HCT116 (cell line): ENCODE measurements around the gene ZNF33A. TPM values are rescaled to one million over a fixed set of nuclear protein-coding genes. Genes with fewer than 3 reads are reported as not detected.

Experiments
- ATAC-seq: fragments of 200-7000 bp; cut with Tn5 transposase; 2 replicates; pipeline ENCODE4 v1.9.1; 2020; ENCODE audit warnings: mild to moderate bottlenecking, moderate library complexity
- BruUV-seq: library from RNA; stranded (reverse); fragments of 400-500 nt; replicated peaks from 2 replicates; lab custom pipeline; 2021; lab: Mats Ljungman, UMichigan
- CTCF ChIA-PET: fragments of 300-600 bp; sonication (Branson Sonifier 250); formaldehyde crosslinking; loops from one replicate; lab custom pipeline; 2021; ENCODE audit warnings: antibody characterized with exemption; lab: Charles Lee
- POLR2A ChIA-PET: fragments of 300-600, 350-600 bp; sonication (Branson Sonifier 250); formaldehyde crosslinking; loops from one replicate; lab custom pipeline; 2021; ENCODE audit warnings: antibody characterized with exemption; lab: Charles Lee
- RAD21 ChIA-PET, 2 experiments: fragments of 300-600 bp; sonication (Branson Sonifier 250); formaldehyde crosslinking; loops; one replicate each; lab custom pipeline; 2023; ENCODE audit warnings: low total read pairs in 2 of 2; ENCODE audit not compliant: uncharacterized antibody in 2 of 2, unreplicated experiment in 2 of 2, low non-redundant PET in 1 of 2; lab: Charles Lee
- DNase-seq: peaks from one replicate; pipeline ENCODE4 v3.0.0-alpha.2; 2010; ENCODE audit warnings: low read depth, low spot score
- H2AFZ ChIP-seq: fragments of 200-600 bp; shearing (Covaris generic), sonication (generic); 2 replicates; pipeline ENCODE4 v1.6.1; 2017; ENCODE audit warnings: low read depth, mixed run types, mixed read lengths, antibody characterized with exemption, low read length; ENCODE audit not compliant: poor library complexity, severe bottlenecking
- H3K27ac ChIP-seq: 2 replicates; pipeline ENCODE4 v1.5.1; 2012; ENCODE audit warnings: low read depth, low read length
- H3K27me3 ChIP-seq: fragments of 200-600 bp; sonication (generic); 2 replicates; pipeline ENCODE4 v1.6.1; 2016; ENCODE audit warnings: mixed run types, low read length, mixed read lengths; ENCODE audit not compliant: insufficient read depth
- H3K36me3 ChIP-seq, 2 experiments: fragments of 200-500 bp in 1 of 2; fragments of 200-600 bp in 1 of 2; sonication (Bioruptor generic) in 1 of 2; sonication (generic) in 1 of 2; 2 replicates each; pipeline versions ENCODE4 v1.5.1 to v1.6.1; 2014 to 2016; ENCODE audit warnings: low read length in 2 of 2, inconsistent platforms in 1 of 2, mixed read lengths in 1 of 2, mixed run types in 1 of 2; ENCODE audit not compliant: insufficient read depth in 2 of 2, control insufficient read depth in 1 of 2
- H3K4me1 ChIP-seq, 2 experiments: fragments of 200-600 bp in 1 of 2; sonication (generic) in 1 of 2; 2 replicates each; pipeline versions ENCODE4 v1.5.1 to v1.6.1; 2012 to 2017; ENCODE audit warnings: low read length in 2 of 2, inconsistent platforms in 1 of 2, mild to moderate bottlenecking in 1 of 2, mixed read lengths in 1 of 2, mixed run types in 1 of 2, moderate library complexity in 1 of 2; ENCODE audit not compliant: insufficient read depth in 2 of 2, control insufficient read depth in 1 of 2
- H3K4me2 ChIP-seq: fragments of 200-600 bp; sonication (generic); 2 replicates; pipeline ENCODE4 v1.6.1; 2017; ENCODE audit warnings: mixed run types, low read length, mixed read lengths
- H3K4me3 ChIP-seq, 2 experiments: fragments of 200-600 bp in 1 of 2; sonication (generic) in 1 of 2; replicated peaks in 1 of 2; 2 replicates each; pipeline ENCODE4 v1.5.1; 2011 to 2016; ENCODE audit warnings: low read length in 2 of 2, control low read depth in 1 of 2, low read depth in 1 of 2, mild to moderate bottlenecking in 1 of 2, mixed read lengths in 1 of 2, mixed run types in 1 of 2
- H3K79me2 ChIP-seq: fragments of 200-600 bp; sonication (generic); 2 replicates; pipeline ENCODE4 v1.6.1; 2017; ENCODE audit warnings: mild to moderate bottlenecking, mixed run types, low read length, moderate library complexity, mixed read lengths; ENCODE audit not compliant: insufficient read depth
- H3K9ac ChIP-seq: fragments of 200-600 bp; sonication (generic); 2 replicates; pipeline ENCODE4 v1.6.1; 2016; ENCODE audit warnings: low read length, mixed read lengths
- H3K9me2 ChIP-seq: fragments of 200-600 bp; sonication (generic), shearing (Covaris generic); 2 replicates; pipeline ENCODE4 v1.6.1; 2017; ENCODE audit warnings: mixed run types, mild to moderate bottlenecking, moderate library complexity; ENCODE audit not compliant: insufficient read depth
- H3K9me3 ChIP-seq, 2 experiments: fragments of 200-500 bp in 1 of 2; fragments of 200-600 bp in 1 of 2; sonication (Bioruptor generic) in 1 of 2; sonication (generic) in 1 of 2; 2 replicates each; pipeline ENCODE4 v1.6.1; 2014 to 2017; ENCODE audit warnings: low read length in 2 of 2, mixed read lengths in 2 of 2, inconsistent platforms in 1 of 2, low read depth in 1 of 2, mild to moderate bottlenecking in 1 of 2, mixed run types in 1 of 2, moderate library complexity in 1 of 2; ENCODE audit not compliant: control insufficient read depth in 1 of 2, insufficient read depth in 1 of 2
- H4K20me1 ChIP-seq: fragments of 200-600 bp; sonication (generic), shearing (Covaris generic); 2 replicates; pipeline ENCODE4 v1.6.1; 2017; ENCODE audit warnings: mixed run types, mild to moderate bottlenecking, moderate library complexity; ENCODE audit not compliant: insufficient read depth
- ELF1 ChIP-seq: IDR thresholded peaks from 2 replicates; pipeline ENCODE4 v1.6.1; 2012; ENCODE audit warnings: low read depth, borderline replicate concordance
- EZH2 ChIP-seq: fragments of 200-600 bp; sonication (generic); IDR thresholded peaks from 2 replicates; pipeline ENCODE4 v1.6.1; 2017; ENCODE audit warnings: antibody characterized with exemption, mixed run types
- EZH2phosphoT487 ChIP-seq: fragments of 200-600 bp; IDR thresholded peaks from 2 replicates; pipeline ENCODE4 v1.6.1; 2018; ENCODE audit warnings: antibody characterized with exemption, borderline replicate concordance
- FOSL1 ChIP-seq: IDR thresholded peaks from 2 replicates; pipeline ENCODE4 v1.6.1; 2012; ENCODE audit warnings: low read depth
- POLR2A ChIP-seq: IDR thresholded peaks from 2 replicates; pipeline ENCODE4 v1.7.0; 2011; ENCODE audit warnings: borderline replicate concordance; ENCODE audit not compliant: insufficient read depth, insufficient read length; ENCODE audit errors: extremely low read depth
- POLR2AphosphoS5 ChIP-seq: IDR thresholded peaks from 2 replicates; pipeline ENCODE4 v1.6.1; 2011; ENCODE audit warnings: mild to moderate bottlenecking, low read depth, low read length, moderate library complexity
- SIN3A ChIP-seq: IDR thresholded peaks from 2 replicates; pipeline ENCODE4 v1.6.1; 2012; ENCODE audit warnings: low read depth
- TCF7L2 ChIP-seq: IDR thresholded peaks from 2 replicates; pipeline ENCODE4 v1.7.0; 2011; ENCODE audit warnings: borderline replicate concordance, inconsistent platforms; ENCODE audit not compliant: insufficient read depth, insufficient read length; ENCODE audit errors: extremely low read depth
- YY1 ChIP-seq: IDR thresholded peaks from 2 replicates; pipeline ENCODE4 v1.6.1; 2011; ENCODE audit warnings: low read length, low read depth, moderate library complexity, mild to moderate bottlenecking; ENCODE audit not compliant: insufficient replicate concordance; ENCODE audit errors: extremely low read depth
- ZFX ChIP-seq: fragments of 450-650 bp; IDR thresholded peaks from 2 replicates; pipeline ENCODE4 v1.6.1; 2017
- intact Hi-C: fragments of 100-400 bp; cut with micrococcal nuclease; formaldehyde crosslinking; loops from 2 replicates; pipeline ENCODE4 v1.10.0; 2022
- total RNA-seq: library from RNA; stranded (reverse); gene quantifications from one replicate; pipeline ENCODE4 v1.2.1, GENCODE V29; 2021; ENCODE audit not compliant: unreplicated experiment
- TF ChIP-seq, protein P1 (sequence below), 3 experiments: fragments of 200-600 bp in 1 of 3; sonication (generic) in 1 of 3; IDR thresholded peaks in 2 of 3; conservative IDR thresholded peaks in 1 of 3; 2 replicates each; pipeline ENCODE4 v1.5.1; 2012 to 2017; ENCODE audit warnings: low read depth in 2 of 3, low read length in 2 of 3, antibody characterized with exemption in 1 of 3, borderline replicate concordance in 1 of 3, control low read depth in 1 of 3, mild to moderate bottlenecking in 1 of 3, mixed read lengths in 1 of 3, mixed run types in 1 of 3, moderate library complexity in 1 of 3; ENCODE audit not compliant: insufficient read depth in 1 of 3
- TF ChIP-seq, protein P2 (sequence below): IDR thresholded peaks from 2 replicates; pipeline ENCODE4 v1.6.1; 2011; ENCODE audit warnings: mild to moderate bottlenecking, low read length, moderate library complexity; ENCODE audit not compliant: insufficient replicate concordance; ENCODE audit errors: extremely low read depth
- TF ChIP-seq, protein P3 (sequence below): IDR thresholded peaks from 2 replicates; pipeline ENCODE4 v1.6.1; 2012

The ZNF33A gene
- total RNA-seq, 1 experiment from 2014 or later, result 21.2 TPM

DNA sequence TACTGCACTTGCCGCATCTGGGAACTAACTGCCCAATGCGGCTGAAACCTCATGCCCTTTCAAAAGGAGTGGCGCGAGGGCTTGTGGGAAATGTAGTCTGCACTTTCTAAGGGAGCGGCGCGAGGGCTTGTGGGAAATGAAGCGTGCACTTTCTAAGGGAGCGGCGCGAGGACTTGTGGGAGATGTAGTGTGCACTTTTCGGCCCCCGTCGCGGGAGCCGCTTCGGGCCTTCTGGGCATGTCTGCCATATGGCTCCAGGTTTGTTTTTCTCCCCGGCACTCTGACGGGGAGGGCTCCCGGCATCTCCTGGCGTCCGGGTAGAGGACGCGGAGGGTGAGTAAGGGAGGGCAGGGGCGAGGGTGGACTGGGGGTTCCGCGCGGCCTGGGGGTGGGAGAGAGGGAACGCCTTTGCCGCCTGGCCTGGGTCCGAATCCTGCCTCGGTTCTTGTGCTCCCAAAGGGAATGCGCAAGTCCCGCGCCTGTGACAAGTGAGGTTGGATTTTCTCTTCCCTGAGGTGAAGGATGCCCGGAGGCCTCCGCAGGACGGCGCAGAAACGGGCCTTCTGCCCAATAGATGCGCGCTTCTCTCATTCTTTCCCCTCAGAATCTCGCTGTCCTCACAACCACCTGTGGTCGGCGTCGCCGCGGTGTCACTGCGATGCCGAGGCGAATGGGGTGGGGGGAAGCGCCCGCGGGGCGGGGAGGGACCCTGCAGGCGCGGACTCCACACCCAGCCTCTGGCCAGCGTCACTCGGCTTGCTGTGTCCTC is 83.9 kb downstream of the ZNF33A start, which contains the start of gene ZNF37A:
Gene ZNF37A, plus strand, starts transcription at position 180 of the 769 bp plus-strand sequence. CDS start 2,281 bp downstream, outside the sequence.
- Histone ChIP-seq H3K9ac (peak within 1 kb of the TSS; percentile 78), H3K27ac (peak within 1 kb of the TSS; percentile 62; the same call in 1 of the 2 replicates), H3K4me2 (peak within 1 kb of the TSS; percentile 89), H3K27me3 (no peaks in the 10 kb centered on the region), H3K36me3 (peaks cover 16 to 35% of the 10 kb centered on the region in 2 experiments), H3K79me2 (peaks cover 44% of the 10 kb centered on the region), H3K9me2 (no peaks in the 10 kb centered on the region), H4K20me1 (no peaks in the 10 kb centered on the region), H3K9me3 (no peaks in the 10 kb centered on the region), H3K4me1 (peaks cover 0 to 14% of the 10 kb centered on the region in 2 experiments; a peak in 2 of 4 replicates), H3K4me3 (peak within 1 kb of the TSS; percentile 83 to 88), H2AFZ (peak within 1 kb of the TSS; percentile 67)
- DNase-seq, result peak; percentile 95
- peak; percentile 96 for ATAC-seq
- TSS peak; percentile 33 for BruUV-seq
- RAD21 ChIA-PET, result interaction anchor here in 1 of 2 experiments (0.6 kb wide), 1 partner anchor 117 kb away, joined by 3 read pairs; no protein-coding TSS in a partner anchor
- POLR2A ChIA-PET, result no interaction called here
- CTCF ChIA-PET, result no interaction called here
- no peak for TF ChIP-seq FOSL1
- TF ChIP-seq ZFX, result peak; percentile 97
- peak; percentile 33 for TF ChIP-seq POLR2A
- peak; percentile 78 for TF ChIP-seq TCF7L2
- no peak for TF ChIP-seq EZH2
- TF ChIP-seq, protein P1, sequence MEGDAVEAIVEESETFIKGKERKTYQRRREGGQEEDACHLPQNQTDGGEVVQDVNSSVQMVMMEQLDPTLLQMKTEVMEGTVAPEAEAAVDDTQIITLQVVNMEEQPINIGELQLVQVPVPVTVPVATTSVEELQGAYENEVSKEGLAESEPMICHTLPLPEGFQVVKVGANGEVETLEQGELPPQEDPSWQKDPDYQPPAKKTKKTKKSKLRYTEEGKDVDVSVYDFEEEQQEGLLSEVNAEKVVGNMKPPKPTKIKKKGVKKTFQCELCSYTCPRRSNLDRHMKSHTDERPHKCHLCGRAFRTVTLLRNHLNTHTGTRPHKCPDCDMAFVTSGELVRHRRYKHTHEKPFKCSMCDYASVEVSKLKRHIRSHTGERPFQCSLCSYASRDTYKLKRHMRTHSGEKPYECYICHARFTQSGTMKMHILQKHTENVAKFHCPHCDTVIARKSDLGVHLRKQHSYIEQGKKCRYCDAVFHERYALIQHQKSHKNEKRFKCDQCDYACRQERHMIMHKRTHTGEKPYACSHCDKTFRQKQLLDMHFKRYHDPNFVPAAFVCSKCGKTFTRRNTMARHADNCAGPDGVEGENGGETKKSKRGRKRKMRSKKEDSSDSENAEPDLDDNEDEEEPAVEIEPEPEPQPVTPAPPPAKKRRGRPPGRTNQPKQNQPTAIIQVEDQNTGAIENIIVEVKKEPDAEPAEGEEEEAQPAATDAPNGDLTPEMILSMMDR (IDR thresholded peaks at IDR 0.05 in 2 of 3, conservative IDR thresholded peaks at IDR 0.05 in 1 of 3; ENCODE audit: borderline replicate concordance in 1 of 3, insufficient read depth in 1 of 3, low read depth in 2 of 3, low read length in 2 of 3), result no peak
- TF ChIP-seq ELF1, result no peak
- TF ChIP-seq EZH2phosphoT487, result no peak
- TF ChIP-seq, protein P2, sequence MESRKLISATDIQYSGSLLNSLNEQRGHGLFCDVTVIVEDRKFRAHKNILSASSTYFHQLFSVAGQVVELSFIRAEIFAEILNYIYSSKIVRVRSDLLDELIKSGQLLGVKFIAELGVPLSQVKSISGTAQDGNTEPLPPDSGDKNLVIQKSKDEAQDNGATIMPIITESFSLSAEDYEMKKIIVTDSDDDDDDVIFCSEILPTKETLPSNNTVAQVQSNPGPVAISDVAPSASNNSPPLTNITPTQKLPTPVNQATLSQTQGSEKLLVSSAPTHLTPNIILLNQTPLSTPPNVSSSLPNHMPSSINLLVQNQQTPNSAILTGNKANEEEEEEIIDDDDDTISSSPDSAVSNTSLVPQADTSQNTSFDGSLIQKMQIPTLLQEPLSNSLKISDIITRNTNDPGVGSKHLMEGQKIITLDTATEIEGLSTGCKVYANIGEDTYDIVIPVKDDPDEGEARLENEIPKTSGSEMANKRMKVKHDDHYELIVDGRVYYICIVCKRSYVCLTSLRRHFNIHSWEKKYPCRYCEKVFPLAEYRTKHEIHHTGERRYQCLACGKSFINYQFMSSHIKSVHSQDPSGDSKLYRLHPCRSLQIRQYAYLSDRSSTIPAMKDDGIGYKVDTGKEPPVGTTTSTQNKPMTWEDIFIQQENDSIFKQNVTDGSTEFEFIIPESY, result no peak
- TF ChIP-seq POLR2AphosphoS5, result peak; percentile 70
- TF ChIP-seq, protein P3, sequence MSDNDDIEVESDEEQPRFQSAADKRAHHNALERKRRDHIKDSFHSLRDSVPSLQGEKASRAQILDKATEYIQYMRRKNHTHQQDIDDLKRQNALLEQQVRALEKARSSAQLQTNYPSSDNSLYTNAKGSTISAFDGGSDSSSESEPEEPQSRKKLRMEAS, result peak; percentile 77
- TF ChIP-seq YY1, result peak; percentile 46
- peak; percentile 6; the same call in 1 of the 2 replicates for TF ChIP-seq SIN3A
- intact Hi-C loops, result loop anchor here (1.0 to 2.0 kb wide), 2 partner anchors 84 to 118 kb away; partner anchors contain the start of genes ZNF25 and ZNF33A
